Measurements from ENCODE around the gene UNC13A. TPM values are rescaled to one million over a fixed set of nuclear protein-coding genes. Genes with fewer than 3 reads are reported as not detected.

The UNC13A gene
- total and polyA plus RNA-seq, 2 donors (not counting 1 experiment from before 2014, with no cell fraction given), result under 0.01 to 0.28 TPM

GRCh38 chr19:17605761-17606589 is 82.2 kb downstream of the UNC13A start:
- Histone ChIP-seq H3K4me1 (ENCODE audit: control insufficient read depth, extremely low read depth, insufficient read depth, low read length) (peaks cover 2% of the 10 kb centered on the region), H3K4me3 (replicated peaks in 1 of 4; ENCODE audit: control extremely low read depth in 1 of 4, insufficient read depth in 1 of 4, low read depth in 3 of 4, low read length in 4 of 4) (peak overlapping the region in 2 of 4 experiments; percentile 16 to 33), H3K27me3 (ENCODE audit: control insufficient read depth, insufficient read depth, low read length) (peaks cover 18% of the 10 kb centered on the region), H4K20me1 (ENCODE audit: control insufficient read depth, extremely low read depth, insufficient read depth, low read length) (no peaks in the 10 kb centered on the region), H3K9me3 (ENCODE audit: control insufficient read depth, insufficient read depth, low read depth, low read length) (no peaks in the 10 kb centered on the region), H3K4me2 (ENCODE audit: extremely low read depth, insufficient read depth, low read length) (peak overlapping the region; percentile 44), H2AFZ (ENCODE audit: low read length) (peak overlapping the region; percentile 83), H3K9ac (ENCODE audit: insufficient read depth, low read length) (no peak overlapping the region), H3K27ac (ENCODE audit: insufficient read depth, low read length) (no peak overlapping the region), H3K36me3 (ENCODE audit: control insufficient read depth, insufficient read depth, low read length) (no peaks in the 10 kb centered on the region), H3K79me2 (ENCODE audit: control insufficient read depth, insufficient read depth, low read length) (no peaks in the 10 kb centered on the region)
- TF ChIP-seq, protein P1, sequence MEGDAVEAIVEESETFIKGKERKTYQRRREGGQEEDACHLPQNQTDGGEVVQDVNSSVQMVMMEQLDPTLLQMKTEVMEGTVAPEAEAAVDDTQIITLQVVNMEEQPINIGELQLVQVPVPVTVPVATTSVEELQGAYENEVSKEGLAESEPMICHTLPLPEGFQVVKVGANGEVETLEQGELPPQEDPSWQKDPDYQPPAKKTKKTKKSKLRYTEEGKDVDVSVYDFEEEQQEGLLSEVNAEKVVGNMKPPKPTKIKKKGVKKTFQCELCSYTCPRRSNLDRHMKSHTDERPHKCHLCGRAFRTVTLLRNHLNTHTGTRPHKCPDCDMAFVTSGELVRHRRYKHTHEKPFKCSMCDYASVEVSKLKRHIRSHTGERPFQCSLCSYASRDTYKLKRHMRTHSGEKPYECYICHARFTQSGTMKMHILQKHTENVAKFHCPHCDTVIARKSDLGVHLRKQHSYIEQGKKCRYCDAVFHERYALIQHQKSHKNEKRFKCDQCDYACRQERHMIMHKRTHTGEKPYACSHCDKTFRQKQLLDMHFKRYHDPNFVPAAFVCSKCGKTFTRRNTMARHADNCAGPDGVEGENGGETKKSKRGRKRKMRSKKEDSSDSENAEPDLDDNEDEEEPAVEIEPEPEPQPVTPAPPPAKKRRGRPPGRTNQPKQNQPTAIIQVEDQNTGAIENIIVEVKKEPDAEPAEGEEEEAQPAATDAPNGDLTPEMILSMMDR (conservative IDR thresholded peaks at IDR 0.05 in 1 of 2, IDR thresholded peaks at IDR 0.05 in 1 of 2; ENCODE audit: low read depth in 1 of 2, low read length in 2 of 2), result peak; percentile 8 to 46
- no peak for TF ChIP-seq EZH2 (IDR thresholded peaks at IDR 0.05; ENCODE audit: low read length, missing control alignments)
- DNase-seq (ENCODE audit: low read depth in 2 of 2), result peak; percentile 55 to 63

GRCh38 chr19:17605117-17605516 is 83.0 kb downstream of the UNC13A start:
- Histone ChIP-seq H3K9ac (ENCODE audit: insufficient read depth, low read length) (no peak overlapping the region), H3K27ac (ENCODE audit: insufficient read depth, low read length) (no peak overlapping the region), H3K4me2 (ENCODE audit: extremely low read depth, insufficient read depth, low read length) (no peak overlapping the region), H3K79me2 (ENCODE audit: control insufficient read depth, insufficient read depth, low read length) (no peaks in the 10 kb centered on the region), H3K9me3 (ENCODE audit: control insufficient read depth, insufficient read depth, low read depth, low read length) (no peaks in the 10 kb centered on the region), H2AFZ (ENCODE audit: low read length) (no peak overlapping the region), H4K20me1 (ENCODE audit: control insufficient read depth, extremely low read depth, insufficient read depth, low read length) (no peaks in the 10 kb centered on the region), H3K4me3 (replicated peaks in 1 of 4; ENCODE audit: control extremely low read depth in 1 of 4, insufficient read depth in 1 of 4, low read depth in 3 of 4, low read length in 4 of 4) (no peak overlapping the region), H3K4me1 (ENCODE audit: control insufficient read depth, extremely low read depth, insufficient read depth, low read length) (peaks cover 2% of the 10 kb centered on the region), H3K27me3 (ENCODE audit: control insufficient read depth, insufficient read depth, low read length) (peaks cover 19% of the 10 kb centered on the region), H3K36me3 (ENCODE audit: control insufficient read depth, insufficient read depth, low read length) (no peaks in the 10 kb centered on the region)
- no peak for DNase-seq (ENCODE audit: low read depth in 2 of 2)
- TF ChIP-seq EZH2 (IDR thresholded peaks at IDR 0.05; ENCODE audit: low read length, missing control alignments), result no peak
- TF ChIP-seq, protein P1 (conservative IDR thresholded peaks at IDR 0.05 in 1 of 2, IDR thresholded peaks at IDR 0.05 in 1 of 2; ENCODE audit: low read depth in 1 of 2, low read length in 2 of 2), result no peak

DNA sequence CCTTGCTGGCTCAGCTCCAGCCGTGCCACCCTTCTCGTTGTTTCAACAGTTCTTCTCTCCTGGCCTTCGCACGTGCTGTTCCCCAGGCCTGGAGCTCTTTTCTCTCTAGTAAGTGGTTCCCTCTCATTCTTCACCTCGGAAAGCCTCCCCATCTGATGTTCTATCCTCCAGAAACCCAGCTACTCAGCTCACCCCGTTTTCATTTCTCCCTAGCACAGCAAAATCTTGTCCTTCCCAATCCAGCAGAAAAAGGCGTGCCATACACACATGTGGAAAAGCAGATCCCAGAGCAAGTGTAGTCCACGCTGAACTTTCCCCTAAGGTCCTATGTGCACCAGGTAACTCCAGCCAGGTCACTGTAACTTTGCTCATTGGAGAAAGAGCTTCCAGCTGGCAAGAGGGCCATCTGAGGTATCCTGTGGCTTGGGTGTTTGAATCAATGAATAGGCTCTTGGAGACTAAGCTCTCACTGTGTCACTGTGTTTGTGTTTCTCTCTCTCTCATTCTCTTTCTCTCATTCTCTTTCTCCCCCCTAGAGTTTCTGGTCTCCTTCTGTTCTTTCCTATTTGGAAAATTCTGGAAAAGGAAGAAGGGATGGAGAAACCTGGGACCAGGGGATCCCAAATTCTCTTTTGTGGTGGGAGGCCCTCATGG is 83.7 kb downstream of the UNC13A start:
- no peaks in the 10 kb centered on the region for H3K36me3 ChIP-seq (ENCODE audit: control insufficient read depth, insufficient read depth, low read length)
- H3K4me1 ChIP-seq (ENCODE audit: control insufficient read depth, extremely low read depth, insufficient read depth, low read length), result peaks cover 3% of the 10 kb centered on the region
- H3K9me3 ChIP-seq (ENCODE audit: control insufficient read depth, insufficient read depth, low read depth, low read length), result no peaks in the 10 kb centered on the region
- H4K20me1 ChIP-seq (ENCODE audit: control insufficient read depth, extremely low read depth, insufficient read depth, low read length), result no peaks in the 10 kb centered on the region
- no peak overlapping the region for H3K27ac ChIP-seq (ENCODE audit: insufficient read depth, low read length)
- no peak overlapping the region for H2AFZ ChIP-seq (ENCODE audit: low read length)
- DNase-seq (ENCODE audit: low read depth in 2 of 2), result no peak
- no peak overlapping the region for H3K4me3 ChIP-seq (replicated peaks in 1 of 4; ENCODE audit: control extremely low read depth in 1 of 4, insufficient read depth in 1 of 4, low read depth in 3 of 4, low read length in 4 of 4)
- peaks cover 19% of the 10 kb centered on the region for H3K27me3 ChIP-seq (ENCODE audit: control insufficient read depth, insufficient read depth, low read length)
- H3K9ac ChIP-seq (ENCODE audit: insufficient read depth, low read length), result no peak overlapping the region
- TF ChIP-seq EZH2 (IDR thresholded peaks at IDR 0.05; ENCODE audit: low read length, missing control alignments), result no peak
- H3K4me2 ChIP-seq (ENCODE audit: extremely low read depth, insufficient read depth, low read length), result no peak overlapping the region
- H3K79me2 ChIP-seq (ENCODE audit: control insufficient read depth, insufficient read depth, low read length), result no peaks in the 10 kb centered on the region

Data from fibroblast of lung (primary cell).